ENCODE data around the gene SLC37A4.
"Not testable (repeated sequence)": the region's sequence is repeated elsewhere in the genome, so short reads cannot be mapped to it uniquely, and the experiment has no call there.

Gene SLC37A4

GRCh38 chr11:118997627-118998387 lies 32.9 kb downstream of the SLC37A4 start, which contains the start of gene CENATAC:
Gene CENATAC (plus strand): TSS chr11:118998138. CDS start chr11:118998198, 60 bp downstream.
- TF ChIP-seq CTCF (IDR thresholded peaks at IDR 0.05; ENCODE audit: low read depth, low read length): no peak

GRCh38 chr11:118996926-118997626 lies 33.6 kb downstream of the SLC37A4 start:
- no peak for DNase-seq

More at GRCh38 chr11:118997627-118998387, 32.9 kb downstream of the SLC37A4 start, which contains the start of gene CENATAC:
- H3K27ac ChIP-seq: peak within 1 kb of the TSS; percentile 71
- H3K4me3 ChIP-seq (ENCODE audit: low read depth, low read length): peak within 1 kb of the TSS; percentile 78
- DNase-seq: peak; percentile 94
- no peaks in the 10 kb centered on the region for H3K9me3 ChIP-seq (ENCODE audit: severe bottlenecking)
- H3K27me3 ChIP-seq (ENCODE audit: insufficient read depth, low read depth, severe bottlenecking): no peaks in the 10 kb centered on the region
- peaks cover 48% of the 10 kb centered on the region for H3K36me3 ChIP-seq

GRCh38 chr11:118991486-118992038 lies 39.1 kb downstream of the SLC37A4 start:
- not testable (repeated sequence) for DNase-seq; H3K27ac ChIP-seq; H3K9me3 ChIP-seq (ENCODE audit: severe bottlenecking)

More at GRCh38 chr11:118996926-118997626, 33.6 kb downstream of the SLC37A4 start:
- peaks cover 42% of the 10 kb centered on the region for H3K36me3 ChIP-seq
- peak overlapping the region; percentile 78 for H3K4me3 ChIP-seq (ENCODE audit: low read depth, low read length)
- peak overlapping the region; percentile 71 for H3K27ac ChIP-seq
- no peaks in the 10 kb centered on the region for H3K9me3 ChIP-seq (ENCODE audit: severe bottlenecking)
- TF ChIP-seq CTCF (IDR thresholded peaks at IDR 0.05; ENCODE audit: low read depth, low read length): no peak
- H3K27me3 ChIP-seq (ENCODE audit: insufficient read depth, low read depth, severe bottlenecking): no peaks in the 10 kb centered on the region

GRCh38 chr11:118988280-118988679 lies 42.4 kb downstream of the SLC37A4 start:
- DNase-seq: peak; percentile 22
- Histone ChIP-seq H3K36me3 (no peaks in the 10 kb centered on the region), H3K27me3 (ENCODE audit: insufficient read depth, low read depth, severe bottlenecking) (no peaks in the 10 kb centered on the region), H3K9me3 (ENCODE audit: severe bottlenecking) (no peaks in the 10 kb centered on the region), H3K4me3 (ENCODE audit: low read depth, low read length) (no peak overlapping the region), H3K27ac (no peak overlapping the region)
- TF ChIP-seq CTCF (IDR thresholded peaks at IDR 0.05; ENCODE audit: low read depth, low read length): no peak

More at GRCh38 chr11:118991486-118992038, 39.1 kb downstream of the SLC37A4 start:
- H3K4me3 ChIP-seq (ENCODE audit: low read depth, low read length); H3K27me3 ChIP-seq (ENCODE audit: insufficient read depth, low read depth, severe bottlenecking); H3K36me3 ChIP-seq: not testable (repeated sequence)

GRCh38 chr11:118984825-118985224 lies 45.9 kb downstream of the SLC37A4 start:
- Histone ChIP-seq H3K27me3 (ENCODE audit: insufficient read depth, low read depth, severe bottlenecking) (no peaks in the 10 kb centered on the region), H3K4me3 (ENCODE audit: low read depth, low read length) (no peak overlapping the region), H3K27ac (no peak overlapping the region), H3K9me3 (ENCODE audit: severe bottlenecking) (no peaks in the 10 kb centered on the region), H3K36me3 (no peaks in the 10 kb centered on the region)
- no peak for DNase-seq
- no peak for TF ChIP-seq CTCF (IDR thresholded peaks at IDR 0.05; ENCODE audit: low read depth, low read length)

GRCh38 chr11:118984337-118984736 lies 46.3 kb downstream of the SLC37A4 start:
- DNase-seq; H3K36me3 ChIP-seq; H3K27ac ChIP-seq; H3K27me3 ChIP-seq (ENCODE audit: insufficient read depth, low read depth, severe bottlenecking); H3K9me3 ChIP-seq (ENCODE audit: severe bottlenecking); H3K4me3 ChIP-seq (ENCODE audit: low read depth, low read length): not testable (repeated sequence)

Data from WERI-Rb-1 (cell line).